ENCODE measurements around the gene WNT7A. TPM values are rescaled to one million over a fixed set of nuclear protein-coding genes. Genes with fewer than 3 reads are reported as not detected.

The WNT7A gene
- total and polyA plus RNA-seq, 4 donors = not detected

- peaks cover 1 to 11% (median 3%) of the 10 kb centered on the region in 4 donors for H3K9me3 ChIP-seq (ENCODE audit: control insufficient read depth in 4 of 4, low read length in 3 of 4)
- no peak for DNase-seq (ENCODE audit: low spot score)
- no peak overlapping the region for H3K4me3 ChIP-seq (ENCODE audit: low read depth in 1 of 3, low read length in 3 of 3)
- H3K9ac ChIP-seq (ENCODE audit: low read depth in 1 of 2, low read length in 2 of 2) = no peak overlapping the region
- TF ChIP-seq GABPA (IDR thresholded peaks at IDR 0.05 in 1 of 2, conservative IDR thresholded peaks at IDR 0.05 in 1 of 2) (no peak), RAD21 (IDR thresholded peaks at IDR 0.05) (no peak), JUND (IDR thresholded peaks at IDR 0.05) (no peak), SP1 (IDR thresholded peaks at IDR 0.05) (no peak), CTCF (IDR thresholded peaks at IDR 0.05; ENCODE audit: low read depth, low read length, missing input control) (no peak), HNF4G (IDR thresholded peaks at IDR 0.05) (no peak), YY1 (IDR thresholded peaks at IDR 0.05) (no peak), REST (IDR thresholded peaks at IDR 0.05) (no peak), FOXA1 (IDR thresholded peaks at IDR 0.05) (no peak), FOXA2 (IDR thresholded peaks at IDR 0.05) (no peak), TAF1 (conservative IDR thresholded peaks at IDR 0.05) (no peak), RXRA (IDR thresholded peaks at IDR 0.05) (no peak), NR2F2 (IDR thresholded peaks at IDR 0.05) (no peak)
- TF ChIP-seq, protein P1, sequence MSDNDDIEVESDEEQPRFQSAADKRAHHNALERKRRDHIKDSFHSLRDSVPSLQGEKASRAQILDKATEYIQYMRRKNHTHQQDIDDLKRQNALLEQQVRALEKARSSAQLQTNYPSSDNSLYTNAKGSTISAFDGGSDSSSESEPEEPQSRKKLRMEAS (IDR thresholded peaks at IDR 0.05) = no peak
- no peaks in the 10 kb centered on the region for H3K36me3 ChIP-seq (ENCODE audit: control insufficient read depth in 4 of 4, insufficient read depth in 3 of 4, low read depth in 1 of 4, low read length in 3 of 4)
- H3K27me3 ChIP-seq (ENCODE audit: control insufficient read depth in 4 of 4, insufficient read depth in 4 of 4, low read length in 3 of 4) = peaks cover 0 to 3% (median 0%) of the 10 kb centered on the region in 4 donors
- no peak overlapping the region for H3K27ac ChIP-seq (ENCODE audit: low read depth in 1 of 2, low read length in 2 of 2)
- no peaks in the 10 kb centered on the region for H3K4me1 ChIP-seq (ENCODE audit: control insufficient read depth in 4 of 4, insufficient read depth in 4 of 4, low read length in 3 of 4)
- WGBS = 76% methylated on average over 7 of the region's 7 CpGs
Observed at GRCh38 chr3:13927295-13927694, 47.4 kb upstream of the WNT7A start.

GRCh38 chr3:13916375-13916774 is 36.5 kb upstream of the WNT7A start:
- Histone ChIP-seq H3K27me3 (ENCODE audit: control insufficient read depth in 4 of 4, insufficient read depth in 4 of 4, low read length in 3 of 4) (no peaks in the 10 kb centered on the region), H3K4me3 (ENCODE audit: low read depth in 1 of 3, low read length in 3 of 3) (no peak overlapping the region), H3K27ac (ENCODE audit: low read depth in 1 of 2, low read length in 2 of 2) (no peak overlapping the region), H3K4me1 (ENCODE audit: control insufficient read depth in 4 of 4, insufficient read depth in 4 of 4, low read length in 3 of 4) (no peaks in the 10 kb centered on the region), H3K9ac (ENCODE audit: low read depth in 1 of 2, low read length in 2 of 2) (no peak overlapping the region), H3K9me3 (ENCODE audit: control insufficient read depth in 4 of 4, low read length in 3 of 4) (peaks cover 5 to 34% (median 14%) of the 10 kb centered on the region in 4 donors), H3K36me3 (ENCODE audit: control insufficient read depth in 4 of 4, insufficient read depth in 3 of 4, low read depth in 1 of 4, low read length in 3 of 4) (no peaks in the 10 kb centered on the region)
- no peak for DNase-seq (ENCODE audit: low spot score)
- WGBS = 73% methylated on average over 1 of the region's 1 CpG
- TF ChIP-seq GABPA (IDR thresholded peaks at IDR 0.05 in 1 of 2, conservative IDR thresholded peaks at IDR 0.05 in 1 of 2) (no peak), JUND (IDR thresholded peaks at IDR 0.05) (no peak), TAF1 (conservative IDR thresholded peaks at IDR 0.05) (no peak), YY1 (IDR thresholded peaks at IDR 0.05) (no peak), CTCF (IDR thresholded peaks at IDR 0.05; ENCODE audit: low read depth, low read length, missing input control) (no peak), FOXA2 (IDR thresholded peaks at IDR 0.05) (no peak), NR2F2 (IDR thresholded peaks at IDR 0.05) (no peak), RAD21 (IDR thresholded peaks at IDR 0.05) (no peak), FOXA1 (IDR thresholded peaks at IDR 0.05) (no peak), HNF4G (IDR thresholded peaks at IDR 0.05) (no peak), RXRA (IDR thresholded peaks at IDR 0.05) (no peak)
- TF ChIP-seq, protein P2, sequence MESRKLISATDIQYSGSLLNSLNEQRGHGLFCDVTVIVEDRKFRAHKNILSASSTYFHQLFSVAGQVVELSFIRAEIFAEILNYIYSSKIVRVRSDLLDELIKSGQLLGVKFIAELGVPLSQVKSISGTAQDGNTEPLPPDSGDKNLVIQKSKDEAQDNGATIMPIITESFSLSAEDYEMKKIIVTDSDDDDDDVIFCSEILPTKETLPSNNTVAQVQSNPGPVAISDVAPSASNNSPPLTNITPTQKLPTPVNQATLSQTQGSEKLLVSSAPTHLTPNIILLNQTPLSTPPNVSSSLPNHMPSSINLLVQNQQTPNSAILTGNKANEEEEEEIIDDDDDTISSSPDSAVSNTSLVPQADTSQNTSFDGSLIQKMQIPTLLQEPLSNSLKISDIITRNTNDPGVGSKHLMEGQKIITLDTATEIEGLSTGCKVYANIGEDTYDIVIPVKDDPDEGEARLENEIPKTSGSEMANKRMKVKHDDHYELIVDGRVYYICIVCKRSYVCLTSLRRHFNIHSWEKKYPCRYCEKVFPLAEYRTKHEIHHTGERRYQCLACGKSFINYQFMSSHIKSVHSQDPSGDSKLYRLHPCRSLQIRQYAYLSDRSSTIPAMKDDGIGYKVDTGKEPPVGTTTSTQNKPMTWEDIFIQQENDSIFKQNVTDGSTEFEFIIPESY (IDR thresholded peaks at IDR 0.05) = no peak

All from liver (tissue), 9 donors.